HG03442 (cell line): ENCODE results near the gene MYO1D.
A peak's percentile ranks its signal among the peaks of the same experiment; 100 is the strongest.
"Not testable (repeated sequence)": the region's sequence is repeated elsewhere in the genome, so short reads cannot be mapped to it uniquely, and the experiment has no call there.

Source experiments
- ATAC-seq: cut with Tn5 transposase; IDR thresholded peaks from one replicate; pipeline ENCODE4 v1.9.1; 2021; ENCODE audit warnings: mild to moderate bottlenecking, moderate library complexity; ENCODE audit not compliant: unreplicated experiment

The MYO1D gene

DNA sequence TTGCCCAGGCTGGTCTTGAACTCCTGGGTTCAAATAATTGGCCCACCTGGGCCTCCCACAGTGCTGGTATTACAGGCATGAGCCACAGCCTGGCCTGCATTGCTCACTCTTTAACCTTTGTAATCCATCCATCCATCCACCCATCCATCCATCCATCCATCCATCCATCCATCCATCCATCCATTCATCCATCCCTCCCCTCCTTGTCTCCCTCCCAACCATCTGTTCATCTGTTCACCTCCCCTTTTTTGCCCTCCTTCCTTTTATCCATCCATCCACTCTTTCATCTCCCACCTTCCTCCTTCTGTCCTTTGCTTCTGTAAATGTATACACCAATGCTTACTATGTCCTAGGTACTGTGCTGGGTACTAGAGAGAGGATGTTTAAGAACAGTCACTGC lies 324.6 kb downstream of the MYO1D start:
- no peak for ATAC-seq

DNA sequence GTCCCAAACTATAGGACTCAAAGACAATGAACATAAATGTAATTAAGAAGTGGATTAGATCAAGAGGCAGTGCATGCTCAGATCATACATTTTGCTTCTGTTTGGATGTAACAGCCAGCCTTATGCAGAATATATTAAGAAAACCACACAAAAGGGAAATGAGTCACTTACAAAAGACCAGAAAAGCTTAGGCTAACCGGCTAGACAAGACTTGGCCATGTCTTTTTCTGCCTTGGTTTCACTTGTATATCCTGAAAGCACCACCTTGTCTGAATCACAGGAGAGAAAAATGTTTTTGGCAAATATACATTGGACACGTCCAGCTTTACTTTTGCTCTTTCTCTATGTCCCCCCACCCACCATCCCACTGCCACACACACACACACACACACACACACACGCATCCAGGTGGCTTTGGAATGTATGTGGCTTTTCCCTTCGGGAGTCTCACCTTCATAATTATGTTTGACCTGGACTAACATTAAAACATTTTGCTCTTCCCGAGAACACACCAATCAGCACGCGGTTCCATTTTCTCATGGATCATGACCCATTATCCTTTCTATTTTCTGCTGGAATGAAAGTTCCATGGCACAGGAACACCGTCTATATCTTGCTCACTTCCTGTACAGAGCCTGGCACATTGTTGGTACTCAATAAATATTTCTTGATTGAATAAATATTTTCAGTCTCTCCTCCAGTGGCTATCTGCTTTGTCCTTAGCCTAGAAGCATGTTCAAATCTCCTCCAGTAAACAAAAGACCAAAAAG lies 325.6 kb downstream of the MYO1D start:
- peak; percentile 53 for ATAC-seq

DNA sequence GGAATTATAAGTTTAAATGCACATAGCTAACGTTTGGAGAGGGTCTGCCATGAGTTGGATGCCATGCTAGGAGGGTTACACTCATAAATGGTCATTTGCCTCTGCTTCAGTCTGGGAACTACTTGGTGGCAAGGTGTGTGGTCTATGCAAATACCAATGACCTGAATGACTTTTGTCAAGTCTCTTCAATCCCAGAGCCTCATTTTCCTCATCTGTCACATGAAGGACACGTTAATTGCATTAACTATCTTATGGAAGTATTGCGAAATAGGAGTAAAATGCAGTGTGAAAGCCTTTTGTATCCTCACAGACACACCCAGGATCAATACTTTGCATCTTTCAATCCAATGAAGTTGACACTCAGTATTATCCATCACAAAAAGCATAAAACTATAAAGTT lies 327.4 kb downstream of the MYO1D start:
- ATAC-seq = no peak

DNA sequence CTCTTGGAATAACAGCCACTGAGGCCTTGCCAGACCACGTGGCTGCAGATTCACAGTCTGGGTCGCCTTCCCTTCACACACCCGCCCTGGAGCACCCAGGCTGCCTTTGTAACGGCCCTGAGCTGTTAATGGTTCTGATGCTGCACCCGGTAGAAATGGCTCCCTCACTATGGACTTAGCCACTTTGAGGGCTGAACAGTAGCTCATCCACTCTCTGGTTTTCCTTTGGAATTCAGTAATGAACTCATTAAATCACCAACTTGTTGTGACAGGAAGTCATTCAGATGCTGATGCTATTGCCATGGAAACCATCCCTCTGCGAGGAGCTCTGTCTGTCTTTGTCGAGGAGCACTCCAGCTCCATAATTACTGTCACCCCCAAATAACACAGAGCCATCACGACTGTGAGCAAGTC lies 330.9 kb downstream of the MYO1D start:
- no peak for ATAC-seq

DNA sequence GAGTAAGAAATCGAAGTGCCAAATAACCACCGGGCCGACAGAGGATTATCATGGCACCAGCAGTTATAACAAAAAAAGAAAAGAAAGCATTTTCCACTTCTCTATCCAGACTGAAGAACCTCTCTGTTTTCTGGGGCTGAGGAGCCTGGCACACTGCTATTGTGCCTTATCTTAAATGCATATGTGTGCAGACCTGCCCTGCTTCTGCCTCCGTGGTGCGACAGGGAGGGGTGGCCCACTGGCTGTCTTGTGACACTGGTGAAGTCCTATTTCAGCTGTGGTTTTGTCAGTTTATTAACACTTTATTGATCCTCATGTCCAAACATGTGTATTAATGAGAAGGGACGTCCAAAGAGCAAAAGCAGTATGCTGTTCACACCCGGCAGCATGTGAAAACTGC lies 334.7 kb downstream of the MYO1D start:
- no peak for ATAC-seq

DNA sequence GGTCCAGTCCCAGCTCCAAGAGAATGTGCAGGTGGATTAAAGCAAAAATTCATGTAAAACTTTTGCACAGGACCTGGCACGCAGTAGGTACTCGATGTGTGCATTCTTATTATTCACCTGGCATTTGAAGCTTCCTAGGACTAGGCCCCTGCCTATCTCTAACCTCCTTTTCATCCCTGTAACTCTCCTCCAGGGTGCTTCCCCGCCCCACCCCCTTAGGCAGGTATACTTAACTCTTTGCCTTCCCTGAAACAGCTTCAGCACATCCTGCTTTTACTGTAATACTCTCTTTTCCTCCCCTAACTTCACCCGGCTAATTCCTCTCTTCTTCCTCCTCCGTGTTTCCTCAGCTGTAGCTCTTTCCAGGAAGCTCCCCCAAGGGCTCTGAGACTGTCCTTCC lies 335.3 kb downstream of the MYO1D start:
- no peak for ATAC-seq

DNA sequence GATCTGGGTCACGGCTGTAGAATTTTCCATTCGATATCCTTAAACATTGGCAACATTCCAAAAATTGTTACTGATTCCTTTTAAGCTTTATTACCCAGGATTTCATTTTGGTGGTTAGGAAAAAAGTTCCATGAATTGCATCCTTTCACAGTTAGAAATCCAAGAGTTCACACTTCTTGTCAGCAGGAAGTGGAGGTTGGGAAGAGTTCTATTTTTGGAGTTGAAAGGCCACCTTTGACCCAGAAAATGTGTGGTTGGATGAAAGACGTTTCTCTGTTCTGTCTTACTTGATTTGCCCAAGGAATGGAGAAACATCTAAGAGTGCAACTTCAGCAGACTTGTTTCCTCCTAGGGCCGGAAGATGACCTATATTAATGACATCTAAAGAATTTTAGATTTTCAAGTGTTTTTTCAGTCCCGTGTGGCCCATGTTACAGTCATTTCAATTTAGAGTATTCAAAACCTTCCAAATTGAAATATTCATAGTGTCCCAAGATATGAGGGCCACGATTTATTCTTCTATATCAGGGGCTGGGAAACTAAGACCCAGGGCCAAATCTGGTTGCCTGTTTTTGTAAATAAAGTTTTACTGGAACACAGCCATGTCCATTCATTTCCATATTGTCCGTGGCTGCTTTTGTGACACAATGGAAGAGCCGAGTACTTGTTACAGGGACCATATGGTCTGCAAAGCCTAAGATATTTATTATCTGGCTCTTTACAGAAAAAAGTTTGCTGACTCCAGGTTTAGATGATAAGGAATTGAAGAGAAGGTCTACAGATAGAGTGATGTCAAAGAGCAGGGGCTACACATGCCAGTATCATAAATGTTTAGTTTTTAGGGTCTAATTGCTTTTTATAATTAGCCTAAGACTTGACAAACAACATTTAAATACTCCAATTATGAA lies 339.9 kb downstream of the MYO1D start:
- ATAC-seq = no peak

DNA sequence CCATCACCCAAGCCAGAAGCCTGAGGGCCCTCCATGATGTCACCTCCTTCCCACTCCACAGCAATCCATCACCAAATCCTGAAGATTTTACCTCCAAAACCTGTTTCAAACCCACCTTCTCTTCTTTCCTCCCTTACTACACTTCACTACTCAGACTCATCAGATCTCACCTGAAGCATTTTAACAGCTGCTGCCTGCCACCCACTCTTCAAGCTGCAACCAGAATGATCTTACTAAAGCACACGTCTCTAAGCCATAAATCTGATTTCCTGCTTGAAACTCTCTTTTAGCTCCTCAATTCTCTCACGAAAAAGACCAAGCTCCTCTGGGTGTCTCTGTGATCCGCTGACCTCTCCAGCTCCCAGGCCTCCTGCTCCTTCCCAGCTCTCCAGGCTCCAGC lies 343.6 kb downstream of the MYO1D start:
- ATAC-seq = no peak

DNA sequence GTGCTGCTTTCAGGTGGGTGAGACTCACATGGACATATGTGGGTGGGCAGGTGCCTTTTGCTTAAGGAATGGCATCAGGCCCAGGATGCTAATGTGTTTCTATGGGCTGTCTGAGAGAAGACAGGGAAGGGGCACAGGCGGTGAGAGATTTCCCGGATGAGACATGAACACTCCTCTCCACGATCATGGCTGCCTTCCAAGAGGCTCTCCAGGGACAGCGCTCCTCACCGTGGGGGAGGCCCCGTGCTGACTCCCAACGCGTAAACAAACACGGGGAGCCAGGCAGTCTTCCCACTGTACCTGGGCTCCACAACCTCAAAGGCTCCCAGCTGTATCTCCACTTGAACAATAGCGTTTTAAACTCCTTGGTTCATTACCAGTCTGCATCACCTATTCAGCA lies 347.3 kb downstream of the MYO1D start:
- no peak for ATAC-seq

DNA sequence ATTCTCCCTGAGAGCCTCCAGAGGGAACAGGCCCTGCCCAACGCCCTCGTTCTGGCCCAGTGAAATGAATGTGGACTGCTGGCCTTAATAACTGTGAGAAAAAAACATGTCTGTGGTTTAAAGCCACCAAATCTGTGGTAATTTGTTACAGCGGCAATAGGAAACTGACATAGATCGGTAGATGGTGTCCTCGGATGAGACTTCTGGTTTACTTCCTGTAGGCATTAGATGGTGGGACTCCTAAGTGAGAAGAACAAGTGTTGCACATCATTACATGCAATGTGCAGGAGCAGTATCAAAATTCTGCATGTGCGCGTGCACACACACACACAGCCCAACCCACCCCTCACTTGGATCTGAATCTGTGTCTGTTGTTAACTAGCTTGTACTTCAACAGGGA lies 348.1 kb downstream of the MYO1D start:
- no peak for ATAC-seq

DNA sequence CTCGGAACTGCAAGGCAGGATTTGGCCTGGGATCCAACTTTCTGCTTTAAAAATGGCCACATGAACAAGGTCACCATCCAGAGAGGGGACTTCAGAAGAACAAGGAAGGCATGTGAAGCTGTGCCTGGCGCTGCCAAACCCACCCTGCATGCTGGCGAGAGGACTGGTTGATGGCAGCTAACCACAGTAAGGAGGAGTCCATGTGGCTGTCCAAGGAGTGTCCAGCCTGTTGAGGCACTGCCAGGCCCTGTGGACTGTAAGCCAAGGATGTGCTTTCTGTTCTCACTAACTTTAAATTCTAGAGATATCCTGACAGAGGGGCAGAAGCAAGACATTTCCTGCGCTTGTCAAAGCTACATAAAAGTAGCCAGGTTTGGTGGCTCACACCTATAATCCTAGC lies 349.8 kb downstream of the MYO1D start:
- ATAC-seq = no peak

DNA sequence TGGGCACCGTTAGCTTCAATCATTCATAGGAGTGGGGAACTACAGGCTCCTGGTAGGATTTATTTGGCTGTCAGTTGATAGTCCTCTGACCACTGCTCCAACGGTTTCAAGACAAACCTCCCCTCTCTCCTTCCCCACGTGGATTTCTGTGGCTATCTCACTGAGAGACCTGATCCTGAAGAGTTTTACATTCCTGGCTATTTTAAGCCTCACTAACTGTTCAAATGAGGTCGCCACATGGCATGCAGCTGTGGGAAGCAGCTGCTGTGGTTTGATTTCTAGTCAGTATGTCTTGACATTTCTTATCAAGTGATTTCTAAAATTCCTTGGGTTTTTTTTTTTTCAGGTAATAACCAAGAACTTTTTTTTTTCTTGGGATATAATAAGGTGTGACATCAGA lies 351.8 kb downstream of the MYO1D start:
- ATAC-seq = no peak

DNA sequence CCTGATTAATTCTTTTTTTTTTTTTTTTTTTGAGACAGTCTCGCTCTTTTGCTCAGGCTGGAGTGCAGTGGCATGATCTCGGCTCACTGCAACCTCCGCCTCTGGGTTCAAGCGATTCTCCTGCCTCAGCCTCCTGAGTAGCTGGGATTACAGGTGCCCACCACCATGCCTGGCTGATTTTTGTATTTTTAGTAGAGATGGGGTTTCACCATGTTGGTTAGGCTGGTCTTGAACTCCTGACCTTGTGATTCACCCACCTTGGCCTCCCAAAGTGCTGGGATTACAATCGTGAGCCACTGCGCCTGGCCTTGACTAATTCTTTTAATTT lies 352.4 kb downstream of the MYO1D start:
- ATAC-seq = not testable (repeated sequence)

DNA sequence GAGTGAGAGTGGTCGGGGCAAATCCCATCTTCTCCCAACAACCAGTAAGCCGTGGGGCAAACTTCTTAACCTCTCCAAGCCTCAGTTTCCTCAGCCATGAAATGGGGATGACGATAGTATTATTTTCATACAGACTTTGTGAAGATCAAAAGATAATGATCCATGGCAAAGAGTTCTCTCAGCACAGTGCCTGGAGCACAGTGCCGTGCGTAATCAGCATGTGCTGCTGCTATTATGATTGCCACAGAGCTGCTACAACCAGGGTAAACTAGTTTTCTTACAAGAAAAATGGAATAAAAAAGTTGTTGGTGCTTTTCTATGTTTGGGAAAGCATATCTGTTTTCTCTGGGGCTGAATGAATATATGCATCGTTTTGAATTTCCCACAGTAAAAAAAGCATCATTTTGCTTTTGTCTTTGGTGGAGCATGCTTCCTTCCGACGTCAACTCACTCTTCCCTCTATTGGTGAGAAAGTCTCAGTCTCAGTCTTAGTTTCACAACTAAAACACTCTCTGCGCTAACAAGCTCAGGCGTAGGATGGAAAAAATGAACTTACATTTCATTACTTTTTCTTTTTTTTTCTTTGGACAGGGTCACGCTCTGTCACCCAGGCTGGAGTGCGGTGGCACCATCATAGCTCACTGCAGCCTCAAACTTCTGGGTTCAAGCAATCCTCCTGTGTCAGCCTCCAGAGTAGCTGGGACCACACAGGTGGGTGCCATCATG lies 352.9 kb downstream of the MYO1D start:
- peak; percentile 38 for ATAC-seq

DNA sequence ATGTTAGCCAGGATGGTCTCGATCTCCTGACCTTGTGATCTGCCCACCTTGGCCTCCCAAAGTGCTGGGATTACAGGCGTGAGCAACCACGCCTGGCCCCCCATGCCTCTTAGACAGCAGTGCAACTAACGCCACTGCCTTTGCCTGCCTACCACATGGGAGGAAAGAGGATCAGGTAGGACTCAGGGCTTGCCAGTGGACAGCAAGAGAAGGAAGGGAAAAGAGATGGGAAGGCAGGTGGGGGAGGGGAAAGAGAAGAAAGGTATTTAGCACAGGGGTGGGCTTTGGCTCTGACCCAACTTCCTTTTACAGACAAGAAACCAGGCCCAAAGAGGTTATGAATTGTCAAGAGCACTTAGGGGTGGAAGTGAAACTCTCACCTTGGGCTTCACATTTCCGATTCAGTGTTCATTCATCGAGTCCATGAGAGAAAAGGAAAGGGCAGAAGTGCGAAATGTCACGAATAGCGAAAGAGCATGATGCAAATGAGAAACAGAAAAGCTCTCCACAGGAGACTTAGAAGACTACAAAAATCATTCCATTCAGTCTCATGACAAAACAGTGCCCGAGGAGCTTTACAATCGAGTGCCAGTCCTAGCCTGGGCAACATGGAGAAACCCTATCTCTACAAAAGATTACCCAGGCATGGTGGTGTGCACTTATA lies 353.8 kb downstream of the MYO1D start:
- ATAC-seq = peak; percentile 45

DNA sequence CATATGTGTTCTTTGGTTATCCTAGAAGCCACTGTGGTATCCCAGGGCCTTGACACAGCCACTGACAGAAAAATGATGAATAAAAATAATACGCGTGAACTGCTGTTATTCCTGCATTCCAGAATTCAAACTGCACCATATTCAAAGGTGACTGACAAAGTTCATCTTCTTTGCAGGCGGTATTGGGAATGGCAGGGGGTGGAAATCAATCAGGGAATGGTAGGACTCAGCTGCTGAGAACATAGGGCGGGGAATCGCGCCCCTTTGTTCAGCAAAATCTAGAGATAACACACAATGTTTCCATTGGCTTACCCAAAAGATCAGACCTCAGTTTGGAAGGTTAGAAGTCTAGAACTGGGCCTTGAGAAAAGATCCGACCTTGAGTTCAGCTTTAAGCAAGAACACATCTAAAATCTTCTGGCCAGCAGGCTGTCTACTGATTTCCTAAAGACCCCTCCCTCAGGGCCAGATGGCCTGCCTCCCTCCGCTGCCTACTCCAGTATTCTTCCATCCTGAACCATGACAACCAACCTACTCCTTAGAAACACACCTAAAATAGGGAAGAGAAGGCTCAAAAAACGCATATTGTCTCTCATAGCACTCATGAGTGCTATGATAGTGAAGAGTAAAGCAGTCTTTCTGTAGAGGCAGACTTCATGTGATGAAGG lies 356.1 kb downstream of the MYO1D start:
- no peak for ATAC-seq

DNA sequence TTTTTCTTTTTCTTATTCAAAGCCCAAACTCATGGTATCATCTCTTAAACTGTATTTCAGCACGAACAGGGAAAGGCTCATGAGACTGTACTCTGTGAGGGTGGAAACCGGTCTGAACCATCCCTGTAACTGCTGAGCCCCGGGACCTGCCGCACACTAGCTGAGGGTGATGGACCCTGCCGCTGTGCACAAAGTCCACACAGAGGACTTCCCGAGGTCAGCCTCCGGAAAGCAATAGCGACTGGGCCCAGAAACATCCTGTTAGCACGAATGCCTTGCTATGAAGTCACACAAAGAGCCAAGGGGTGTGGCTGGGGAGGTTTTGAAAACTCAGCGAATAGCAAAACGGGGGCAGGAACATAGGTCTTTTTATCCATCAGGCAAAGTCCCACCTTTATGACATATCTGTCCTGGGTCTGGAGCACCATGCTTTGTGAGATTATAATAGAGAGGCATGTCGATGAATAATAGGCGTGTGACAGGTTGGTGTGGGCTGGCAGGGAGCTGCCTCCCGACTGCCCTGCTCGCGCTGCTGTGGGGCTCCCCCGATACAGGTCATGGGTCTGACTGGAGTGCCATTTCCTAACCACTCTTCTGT lies 356.7 kb downstream of the MYO1D start:
- ATAC-seq = no peak

DNA sequence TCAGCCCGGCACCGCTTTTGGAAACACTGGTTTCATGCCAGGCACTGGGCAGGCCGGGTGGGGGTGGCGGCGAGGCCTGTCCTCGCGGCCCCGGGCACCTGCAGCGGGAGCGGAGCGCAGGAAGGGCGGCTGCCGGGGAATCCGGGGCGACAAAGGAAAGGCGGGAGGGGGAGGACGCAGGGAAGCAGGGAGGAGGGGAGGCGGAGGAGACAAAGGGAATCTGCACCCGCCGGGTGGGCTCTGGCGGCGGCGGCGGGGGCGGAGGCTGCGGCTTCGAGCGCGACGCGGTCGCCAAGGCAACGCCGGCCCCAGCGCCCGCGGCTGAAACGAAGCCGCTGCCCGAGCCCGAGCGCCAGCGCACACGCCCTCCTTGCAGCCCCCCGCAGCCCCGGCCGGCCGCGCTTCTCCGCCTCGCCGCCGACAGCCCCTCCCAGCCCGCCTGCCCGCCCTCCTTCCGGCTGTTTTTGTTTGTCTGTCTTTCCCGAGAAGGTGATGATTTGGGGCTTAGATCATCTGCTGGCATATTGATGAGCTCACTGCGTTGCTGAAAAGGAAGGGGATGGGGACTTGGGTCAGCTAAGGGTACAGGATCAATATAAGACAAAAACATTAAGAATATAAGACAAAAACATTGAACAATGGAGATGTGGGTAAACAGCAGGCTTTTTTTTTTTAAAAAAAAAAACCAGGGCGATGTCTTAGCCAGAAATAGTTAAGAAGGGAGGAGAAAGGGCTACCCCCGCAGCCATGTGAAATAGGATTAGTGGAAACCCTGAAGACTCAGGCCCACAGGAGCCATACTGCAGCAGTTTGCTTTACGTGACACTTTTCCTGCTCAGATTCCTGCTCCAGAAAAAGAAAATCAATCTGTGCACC lies 357.5 kb downstream of the MYO1D start:
- ATAC-seq = no peak

DNA sequence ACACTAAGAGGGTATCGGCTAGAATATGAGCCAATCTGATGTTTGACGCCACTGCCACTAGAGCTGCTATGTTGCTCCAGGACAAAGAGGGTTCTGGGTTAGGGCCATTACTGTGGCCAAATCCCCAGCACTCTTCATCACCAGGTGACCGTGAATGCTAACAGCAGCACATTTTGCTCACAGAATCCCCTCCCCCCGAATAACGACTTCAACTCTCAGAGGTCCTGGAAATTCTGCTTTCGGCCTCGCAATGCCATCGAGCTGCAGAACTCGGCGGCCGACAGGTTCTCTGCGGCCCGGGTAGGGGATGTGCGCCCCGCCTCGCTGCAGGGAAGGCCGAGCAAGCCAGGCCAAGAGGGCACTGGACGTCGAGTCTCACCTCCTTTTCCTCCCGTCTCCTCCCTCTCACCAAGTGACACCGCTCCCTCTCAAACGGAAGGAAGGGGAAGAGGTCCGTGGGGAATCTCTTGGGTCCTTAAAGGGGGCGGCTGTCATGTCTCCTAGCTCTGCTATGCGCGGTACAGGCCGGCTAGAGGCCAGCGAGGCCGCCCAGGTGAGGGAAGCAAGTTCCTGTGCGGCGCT lies 358.2 kb downstream of the MYO1D start:
- ATAC-seq = no peak
